HG02759 (cell line): Measurements from ENCODE around the gene CHMP1A.
"Not testable (repeated sequence)": the region's sequence is repeated elsewhere in the genome, so short reads cannot be mapped to it uniquely, and the experiment has no call there.

Experiments used
- ATAC-seq: cut with Tn5 transposase; IDR thresholded peaks from one replicate; pipeline ENCODE4 v1.9.1; 2021; ENCODE audit warnings: mild to moderate bottlenecking, moderate library complexity; ENCODE audit not compliant: unreplicated experiment

Gene CHMP1A

DNA sequence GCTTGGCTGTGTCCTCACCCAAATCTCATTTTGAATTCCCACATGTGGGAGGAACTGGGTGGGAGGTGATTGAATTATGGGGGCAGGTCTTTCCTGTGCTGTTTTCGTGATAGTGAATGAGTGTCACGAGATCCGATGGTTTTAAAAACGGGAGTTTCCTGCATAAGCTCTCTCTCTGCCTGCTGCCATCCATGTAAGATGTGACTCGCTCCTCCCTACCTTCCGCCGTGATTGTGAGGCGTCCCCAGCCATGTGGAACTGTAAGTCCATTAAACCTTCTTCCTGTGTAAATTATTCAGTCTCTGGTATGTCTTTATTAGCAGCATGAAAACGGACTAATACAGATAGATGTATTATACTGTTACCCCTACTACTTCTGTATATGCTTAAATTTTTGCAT lies 3.7 kb upstream of the CHMP1A start:
- no peak for ATAC-seq

DNA sequence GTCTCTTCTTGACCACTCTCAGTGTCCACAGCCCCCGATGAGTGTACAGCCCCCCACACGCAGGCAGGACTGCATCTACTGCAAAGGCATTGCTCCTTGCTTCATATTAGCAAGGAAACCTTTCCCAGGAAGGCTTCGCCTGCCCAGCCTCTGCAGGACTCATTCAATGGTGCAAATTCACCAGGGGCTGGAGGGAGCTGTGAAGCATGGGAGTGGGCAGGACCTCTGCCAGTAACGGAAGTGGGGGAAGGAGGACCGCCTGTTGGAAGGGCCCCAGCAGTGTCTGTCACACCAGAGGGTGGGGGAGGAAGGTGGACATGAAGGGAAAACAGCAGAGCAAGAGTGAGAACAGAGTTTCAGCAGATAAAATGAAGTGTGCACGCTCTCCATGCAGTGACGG lies 2.6 kb upstream of the CHMP1A start:
- ATAC-seq: no peak

DNA sequence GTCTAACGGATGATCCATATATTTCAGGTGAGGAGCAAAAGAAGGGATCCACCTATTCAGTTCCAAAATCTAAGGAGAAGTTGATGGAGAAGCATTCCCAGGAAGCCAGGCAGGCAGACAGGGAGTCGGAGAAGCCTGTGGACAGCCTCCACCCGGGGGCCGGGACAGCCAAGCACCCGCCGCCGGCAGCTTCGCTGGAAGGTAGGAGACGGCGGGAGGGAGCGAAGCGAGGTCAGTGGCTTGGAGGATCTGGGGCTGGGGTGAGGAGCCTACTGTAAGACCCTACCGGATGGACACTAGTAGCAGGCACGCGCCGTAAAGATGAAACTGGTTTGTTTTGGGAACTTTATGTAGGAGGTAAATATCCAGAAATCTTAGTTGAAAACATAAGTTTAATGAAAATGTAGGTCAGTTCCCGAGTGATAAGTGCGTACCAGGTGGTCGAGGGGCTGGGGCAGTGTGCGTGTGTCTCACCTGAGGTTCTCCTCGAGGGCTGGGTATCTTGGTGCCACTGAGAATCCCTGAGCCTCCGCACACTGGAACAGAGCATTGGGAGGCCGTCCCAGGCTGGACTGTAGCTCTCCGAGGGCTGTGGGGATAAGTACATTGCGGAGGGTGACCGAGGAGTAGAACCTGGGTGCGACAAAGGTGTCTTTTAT lies 842 bp upstream of the CHMP1A start:
- ATAC-seq: no peak

DNA sequence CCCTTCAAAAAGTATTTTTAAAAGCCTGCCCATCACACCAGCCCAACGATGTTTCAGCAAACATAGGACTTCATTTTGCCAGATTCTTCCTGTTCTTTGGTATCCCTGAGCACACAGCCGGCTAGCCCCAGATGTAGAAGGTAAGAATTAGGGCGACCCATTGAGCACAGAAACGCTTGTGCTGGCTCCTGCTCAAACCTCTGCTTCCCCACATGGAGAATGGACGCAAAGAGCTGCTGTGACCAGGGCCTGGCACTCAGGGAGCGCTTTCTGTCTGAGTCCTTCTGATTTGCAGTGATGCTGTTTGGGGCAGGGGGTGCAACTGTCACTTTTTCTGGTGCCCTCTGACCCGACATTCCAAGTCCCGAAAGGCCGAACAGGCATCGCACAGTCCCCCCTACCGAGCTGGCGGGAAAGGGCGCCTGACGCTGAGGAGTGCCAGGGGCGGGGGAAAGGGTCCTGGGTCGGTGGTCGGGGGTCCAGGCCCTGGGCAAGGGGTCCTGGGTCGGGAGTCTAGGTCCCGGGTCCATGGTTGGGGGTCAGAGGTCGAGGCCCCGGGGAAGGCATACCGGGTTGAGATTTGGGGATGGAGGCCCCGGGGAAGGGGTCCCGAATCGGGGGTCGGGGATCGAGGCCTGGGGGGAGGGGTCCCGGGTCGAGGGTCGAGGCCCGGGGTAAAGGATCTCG lies 930 bp downstream of the CHMP1A start:
- ATAC-seq: no peak

DNA sequence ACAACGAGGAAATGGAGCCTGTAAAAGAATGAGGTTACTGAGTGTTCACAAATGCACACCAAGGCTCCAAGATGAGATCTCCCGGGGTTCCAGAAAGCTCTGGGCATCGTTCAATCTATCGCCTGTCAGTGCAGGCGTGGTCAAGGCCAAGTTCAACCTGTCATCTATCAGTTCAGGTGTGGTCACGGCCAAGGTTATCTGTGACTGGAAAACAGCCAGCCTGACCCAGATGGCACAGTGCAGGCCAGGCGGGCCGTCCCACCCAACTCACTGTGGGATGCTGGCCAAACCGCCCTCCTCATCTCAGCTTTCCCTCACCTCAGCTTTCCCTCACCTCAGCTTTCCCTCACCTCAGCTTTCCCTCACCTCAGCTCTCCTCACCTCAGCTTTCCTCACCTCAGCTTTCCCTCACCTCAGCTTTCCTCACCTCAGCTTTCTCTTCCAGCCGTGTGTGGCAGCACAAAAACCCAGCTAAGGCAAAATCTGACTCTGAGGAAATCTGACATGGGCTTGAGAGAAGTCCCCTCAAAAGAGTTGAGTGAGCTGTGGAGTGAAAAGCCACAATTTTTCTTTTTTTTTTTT lies 2.4 kb downstream of the CHMP1A start:
- no peak for ATAC-seq

DNA sequence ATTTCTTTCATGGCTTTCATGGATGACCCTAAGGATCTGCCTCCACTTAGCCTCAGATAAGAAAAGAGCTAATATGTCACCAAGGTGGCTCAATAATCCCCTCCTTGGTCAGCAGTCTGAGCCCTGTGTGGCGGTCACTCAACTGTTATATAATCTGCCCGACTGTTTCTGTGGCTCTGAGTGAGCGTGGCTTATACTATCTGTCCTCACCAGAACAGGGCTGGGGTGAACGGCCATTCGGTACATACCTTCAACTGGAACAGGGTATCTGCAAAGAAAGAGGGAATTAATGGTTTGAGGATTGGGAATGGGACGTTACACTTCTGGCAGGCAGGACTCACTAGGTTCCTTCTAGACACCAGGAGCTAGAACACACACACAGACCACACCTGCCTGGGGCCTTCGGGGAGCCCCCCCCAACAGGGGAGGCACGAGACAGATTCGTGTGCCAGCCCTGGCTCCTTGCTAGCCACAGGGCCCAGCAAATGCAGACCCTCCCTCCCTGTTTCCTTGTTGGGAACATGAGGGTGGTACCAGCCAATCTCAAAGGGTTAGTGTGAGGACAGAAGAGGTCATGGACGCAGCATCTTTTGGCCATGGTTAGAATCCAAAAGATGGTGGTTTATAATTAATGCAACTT lies 3.7 kb downstream of the CHMP1A start:
- ATAC-seq: no peak

DNA sequence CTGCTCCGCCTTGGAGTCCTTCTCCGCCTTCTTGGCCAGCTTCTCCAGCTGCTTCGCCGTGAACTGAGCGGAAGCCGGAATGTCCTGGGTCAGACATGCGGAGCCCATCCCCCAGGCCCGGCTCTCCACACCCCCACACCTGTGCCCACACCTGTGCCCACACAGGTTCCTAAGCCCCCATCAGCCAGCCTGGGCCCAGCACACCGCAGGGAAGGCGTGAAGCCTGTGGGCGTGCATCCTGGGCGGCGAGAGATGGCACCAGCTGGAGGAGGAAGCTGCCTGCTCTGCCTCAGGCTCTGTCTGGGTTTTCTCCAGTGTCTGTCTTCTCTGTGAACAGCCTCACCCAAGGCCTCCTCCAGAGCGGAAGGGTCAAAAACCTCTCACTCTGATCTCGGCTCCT lies 5.9 kb downstream of the CHMP1A start:
- ATAC-seq: no peak

DNA sequence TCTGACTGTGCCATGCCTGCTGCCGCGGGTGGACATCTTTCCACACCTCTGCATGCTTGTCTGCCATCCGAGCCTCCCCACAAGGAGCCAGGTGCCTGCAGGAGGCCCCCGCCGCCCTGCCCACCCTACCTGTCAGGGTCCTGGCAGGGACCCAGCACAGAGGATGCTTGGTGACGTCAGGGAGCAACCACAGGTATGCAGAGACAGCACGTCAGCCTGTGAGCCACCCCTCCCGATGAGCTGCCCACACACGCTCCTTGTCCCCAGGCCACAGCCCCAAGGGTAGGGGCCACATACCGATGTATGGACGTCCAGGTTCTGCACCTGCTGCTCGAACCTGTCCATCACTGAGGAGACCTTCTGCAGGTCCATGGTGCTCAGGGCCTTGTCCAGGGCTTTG lies 10.6 kb downstream of the CHMP1A start:
- ATAC-seq: no peak

DNA sequence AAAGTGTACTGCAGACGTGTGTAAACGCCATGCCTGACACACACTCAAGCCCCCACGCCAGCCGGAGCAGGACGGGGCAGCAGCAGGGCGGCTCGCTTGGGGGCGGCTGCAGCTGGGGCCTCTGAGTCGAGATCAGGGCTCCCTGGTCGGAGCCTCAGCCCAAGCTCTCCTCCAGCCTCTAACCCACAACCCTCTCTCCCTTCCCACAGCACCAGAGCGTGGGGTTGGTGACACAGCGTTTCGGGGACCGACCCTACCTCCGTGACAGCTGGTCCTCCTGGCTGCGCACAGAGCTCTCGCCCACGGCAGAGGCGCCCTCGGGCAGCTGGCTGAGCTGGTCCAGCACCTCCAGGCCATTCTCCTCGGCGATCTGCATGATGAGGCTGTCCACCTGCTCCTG lies 11.2 kb downstream of the CHMP1A start:
- no peak for ATAC-seq

DNA sequence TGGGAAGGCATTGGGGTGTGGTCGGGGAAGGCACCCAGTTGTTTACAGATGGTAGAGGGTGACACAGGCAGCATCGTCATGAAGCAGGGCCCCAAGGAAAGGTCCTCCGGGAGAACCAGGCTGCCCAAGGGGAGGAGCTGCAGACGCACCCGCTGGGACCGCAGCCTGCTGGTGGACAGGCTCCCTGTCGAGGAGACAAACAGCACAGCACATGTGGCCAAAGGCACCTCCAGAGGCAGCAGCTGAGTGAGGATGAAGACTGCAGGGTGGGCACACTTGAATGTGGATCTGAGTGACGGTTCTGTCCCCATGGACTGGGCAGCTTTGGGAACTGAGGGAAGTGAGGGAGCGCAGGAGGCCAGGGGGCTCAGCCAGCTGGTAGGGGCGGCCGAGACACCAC lies 12.4 kb downstream of the CHMP1A start:
- ATAC-seq: no peak

DNA sequence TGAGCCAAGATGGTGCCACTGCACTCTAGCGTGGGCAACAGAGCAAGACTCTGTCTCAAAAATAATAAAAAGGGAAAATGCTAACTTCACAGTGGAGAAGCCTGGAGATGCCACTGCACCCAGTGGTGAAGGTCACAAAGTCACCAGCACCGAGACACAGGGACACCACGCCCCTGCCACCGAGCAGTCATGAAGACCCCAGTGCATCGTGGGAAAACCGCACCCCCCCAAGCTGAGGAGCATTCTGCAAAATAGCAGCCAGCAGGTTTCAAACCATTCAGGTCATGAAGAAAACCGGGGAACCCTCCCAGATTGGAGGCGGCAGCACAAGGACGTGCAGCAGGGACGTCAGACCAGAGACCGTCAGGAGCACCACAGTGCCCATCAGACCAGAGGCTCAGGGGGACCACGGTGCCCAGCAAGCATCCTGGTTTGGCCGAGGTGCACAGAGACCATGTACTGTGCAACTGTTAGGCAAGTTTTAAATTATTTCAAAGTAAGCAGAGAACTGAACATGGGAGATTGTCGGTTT lies 13.7 kb downstream of the CHMP1A start:
- ATAC-seq: no peak

DNA sequence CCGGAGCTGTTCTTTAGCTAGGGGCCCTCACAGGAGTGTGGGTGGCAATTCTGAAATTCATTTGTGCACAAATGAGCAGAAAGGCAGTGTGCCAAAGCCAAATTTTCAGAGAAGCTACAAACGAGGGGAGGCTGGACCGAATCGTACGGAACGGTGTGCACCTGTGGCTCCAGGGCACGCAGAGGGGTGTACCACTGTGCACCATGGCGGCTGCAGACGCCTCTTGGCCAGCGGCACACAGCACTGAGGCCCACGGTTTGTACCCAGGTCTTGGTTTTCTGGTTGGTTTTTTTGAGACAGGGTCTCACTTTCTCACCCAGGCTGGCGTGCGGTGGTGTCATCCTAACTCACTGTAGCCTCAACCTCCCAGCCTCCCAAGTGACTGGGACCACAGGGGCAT lies 14.9 kb downstream of the CHMP1A start:
- no peak for ATAC-seq

DNA sequence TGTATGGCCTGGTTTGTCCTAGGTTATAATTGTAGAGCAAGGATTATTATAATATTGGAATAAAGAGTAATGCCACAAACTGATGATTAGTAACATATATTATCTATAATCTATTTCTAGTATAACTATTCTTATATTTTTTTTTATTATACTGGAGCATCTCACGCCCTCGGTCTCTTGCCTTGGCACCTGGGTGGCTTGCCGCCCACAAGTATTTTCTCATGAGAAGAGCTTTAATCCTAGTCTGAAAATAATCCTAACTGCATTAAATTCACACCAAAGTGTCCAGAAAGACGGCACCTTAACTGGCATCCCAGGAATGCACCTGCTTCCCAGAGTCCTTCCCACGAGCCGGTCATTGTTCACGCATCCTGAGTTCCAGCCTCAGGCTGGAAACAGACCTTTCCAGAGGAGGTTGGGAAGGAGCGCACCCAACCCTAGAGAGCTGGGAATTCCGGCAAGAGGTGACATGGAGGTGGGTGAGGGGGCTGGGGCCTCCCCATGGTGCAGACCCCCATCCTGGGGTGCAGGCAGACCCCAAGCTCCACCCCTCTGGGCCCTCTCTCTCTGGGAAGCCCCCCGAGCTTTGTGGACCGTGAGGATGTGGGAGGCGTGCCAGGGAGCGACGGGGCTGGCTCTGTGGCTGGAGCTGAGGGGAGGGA lies 15.9 kb downstream of the CHMP1A start:
- ATAC-seq: no peak

DNA sequence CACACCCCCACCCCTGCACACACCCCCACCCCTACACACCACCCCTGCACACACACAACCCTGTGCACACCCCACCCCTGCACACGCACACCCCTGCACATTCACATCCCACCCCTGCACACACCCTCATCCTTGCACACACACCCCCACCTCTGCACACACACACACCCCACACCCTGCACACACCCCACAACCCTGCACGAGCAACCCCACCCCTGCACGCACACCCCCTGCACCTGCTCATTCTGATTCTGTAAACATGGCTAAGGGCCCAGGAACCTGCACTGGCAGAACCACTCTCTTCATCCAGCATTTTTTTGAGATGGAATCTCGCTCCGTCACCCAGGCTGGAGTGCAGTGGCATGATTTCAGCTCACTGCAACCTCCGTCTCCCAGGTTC lies 18.1 kb downstream of the CHMP1A start:
- ATAC-seq: no peak

DNA sequence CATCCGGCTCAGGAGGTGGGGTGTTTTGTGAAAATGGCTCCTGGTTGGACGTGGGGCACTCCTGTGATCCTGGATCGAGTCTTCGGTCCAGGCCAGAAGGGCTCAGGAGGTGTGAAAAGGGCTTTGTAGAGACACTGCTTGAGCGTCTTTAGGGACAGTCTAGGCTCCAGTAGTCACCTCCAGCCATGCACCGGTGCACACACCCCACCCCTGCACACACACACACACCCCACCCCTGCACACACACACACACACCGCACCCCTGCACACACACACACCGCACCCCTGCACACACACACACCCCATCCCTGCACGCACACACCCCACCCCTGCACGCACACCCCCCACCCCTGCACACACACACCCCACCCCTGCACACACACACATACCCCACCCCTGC lies 19.1 kb downstream of the CHMP1A start:
- ATAC-seq: no peak

DNA sequence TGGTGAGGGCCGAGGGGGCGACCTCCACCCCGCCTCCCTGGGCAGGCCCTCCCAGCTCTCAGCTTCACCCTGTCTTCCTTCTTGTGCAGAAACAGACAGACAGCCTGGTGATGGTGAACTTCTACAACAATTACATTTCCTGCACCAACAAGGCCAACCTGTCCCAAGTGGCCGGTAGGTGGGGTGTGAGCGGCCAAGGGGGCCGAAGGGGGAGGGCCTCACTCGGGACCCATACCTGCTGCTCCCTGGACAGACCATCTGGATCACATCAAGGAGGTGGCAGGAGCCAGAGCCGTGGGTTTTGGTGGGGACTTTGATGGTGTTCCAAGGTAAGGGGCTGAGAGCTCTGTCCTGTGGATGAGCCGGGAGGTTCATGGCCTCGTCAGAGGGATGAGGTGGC lies 20.1 kb downstream of the CHMP1A start:
- no peak for ATAC-seq

DNA sequence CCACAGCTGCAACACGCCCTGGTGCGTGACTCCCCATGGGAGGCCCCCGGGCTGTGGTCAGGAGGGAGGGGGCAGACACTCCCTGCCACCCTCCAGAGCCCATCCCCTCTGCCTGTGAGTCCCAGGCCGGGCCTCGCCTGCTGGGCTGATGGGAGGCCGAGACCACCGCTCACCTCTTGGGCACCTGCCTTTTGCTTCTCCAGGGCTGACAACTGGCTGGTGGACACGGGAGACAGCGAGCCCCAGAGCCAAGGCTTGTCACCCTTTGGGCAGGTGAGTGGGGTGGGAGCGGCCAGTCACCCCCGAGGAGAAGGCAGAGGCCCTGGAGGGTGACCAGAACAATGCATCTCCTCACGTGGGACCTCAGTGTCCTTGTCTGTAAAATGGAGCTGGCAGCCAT lies 20.8 kb downstream of the CHMP1A start:
- no peak for ATAC-seq

DNA sequence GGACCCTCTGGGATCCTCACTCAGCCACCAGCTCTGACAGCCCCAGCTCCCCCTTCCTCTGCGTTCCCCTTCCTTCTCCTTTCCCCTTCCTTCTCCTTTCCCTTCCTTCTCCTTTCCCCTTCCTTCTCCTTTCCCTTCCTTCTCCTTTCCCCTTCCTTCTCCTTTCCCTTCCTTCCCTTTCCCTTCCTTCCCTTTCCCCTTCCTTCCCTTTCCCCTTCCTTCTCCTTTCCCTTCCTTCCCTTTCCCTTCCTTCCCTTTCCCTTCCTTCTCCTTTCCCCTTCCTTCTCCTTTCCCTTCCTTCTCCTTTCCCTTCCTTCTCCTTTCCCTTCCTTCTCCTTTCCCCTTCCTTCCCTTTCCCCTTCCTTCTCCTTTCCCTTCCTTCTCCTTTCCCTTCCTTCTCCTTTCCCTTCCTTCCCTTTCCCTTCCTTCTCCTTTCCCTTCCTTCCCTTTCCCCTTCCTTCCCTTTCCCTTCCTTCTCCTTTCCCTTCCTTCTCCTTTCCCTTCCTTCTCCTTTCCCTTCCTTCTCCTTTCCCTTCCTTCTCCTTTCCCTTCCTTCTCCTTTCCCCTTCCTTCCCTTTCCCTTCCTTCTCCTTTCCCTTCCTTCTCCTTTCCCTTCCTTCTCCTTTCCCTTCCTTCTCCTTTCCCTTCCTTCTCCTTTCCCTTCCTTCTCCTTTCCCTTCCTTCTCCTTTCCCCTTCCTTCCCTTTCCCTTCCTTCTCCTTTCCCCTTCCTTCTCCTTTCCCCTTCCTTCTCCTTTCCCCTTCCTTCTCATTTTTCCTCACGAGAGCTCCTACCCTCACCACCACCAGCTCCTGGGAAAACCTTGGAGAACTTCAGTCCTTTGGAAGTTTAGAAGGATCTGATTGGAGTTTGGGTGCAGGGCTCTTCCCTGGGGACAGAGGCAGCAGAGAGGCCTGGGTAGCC lies 22.8 kb downstream of the CHMP1A start:
- ATAC-seq: not testable (repeated sequence)

DNA sequence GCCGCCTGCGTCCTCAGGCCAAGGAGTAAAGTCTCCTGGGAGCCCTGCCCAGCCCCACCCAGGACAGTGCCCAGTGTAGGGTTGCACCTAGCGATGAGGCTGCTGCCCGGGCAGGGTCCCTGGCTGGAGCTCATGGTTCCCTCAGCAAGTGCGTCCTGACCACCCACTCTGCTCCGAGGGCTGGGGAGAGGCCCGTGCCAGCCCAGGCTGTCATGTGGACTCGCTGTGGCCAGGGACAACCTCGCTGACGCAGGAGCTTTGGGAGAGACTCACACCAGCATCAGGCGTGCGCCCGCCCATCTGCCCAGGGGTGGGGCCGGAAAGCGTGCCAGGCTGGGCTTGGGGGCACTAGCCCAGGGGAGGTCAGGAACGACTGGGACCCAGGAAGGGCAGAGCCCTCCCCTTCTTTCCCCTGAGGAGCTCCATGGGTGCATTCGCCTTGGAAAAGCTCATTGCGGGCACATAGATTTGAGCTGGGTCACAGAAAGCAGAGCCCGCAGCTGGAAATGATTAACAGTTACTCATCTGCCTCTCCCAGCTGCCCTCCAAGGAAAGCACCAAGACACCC lies 24.4 kb downstream of the CHMP1A start:
- no peak for ATAC-seq
